ENCODE results near the gene UTP14C. TPM values are rescaled to one million over a fixed set of nuclear protein-coding genes. Genes with fewer than 3 reads are reported as not detected.
"Not testable (repeated sequence)": the region's sequence is repeated elsewhere in the genome, so short reads cannot be mapped to it uniquely, and the experiment has no call there.

Gene UTP14C
- total RNA-seq, 1 experiment from 2014 or later: 14.6 TPM

GRCh38 chr13:51977625-51978024 lies 46.9 kb upstream of the UTP14C start:
- Mint-ChIP-seq H3K36me3 (ENCODE audit: insufficient read depth, unreplicated experiment) (no peaks in the 10 kb centered on the region), H3K27me3 (ENCODE audit: insufficient read depth, unreplicated experiment) (no peaks in the 10 kb centered on the region), H3K4me3 (ENCODE audit: unreplicated experiment) (no peak overlapping the region), H3K27ac (ENCODE audit: low read depth, unreplicated experiment) (no peak overlapping the region), H3K9me3 (ENCODE audit: unreplicated experiment) (no peaks in the 10 kb centered on the region), H3K4me1 (ENCODE audit: insufficient read depth, unreplicated experiment) (no peaks in the 10 kb centered on the region)
- intact Hi-C loops (cut with micrococcal nuclease): no loop called here
- BruUV-seq (replicated peaks): no TSS peak
- ChIA-PET CTCF (interaction anchor here (0.9 to 1.8 kb wide), 3 partner anchors 24 to 92 kb away, joined by 3 to 7 read pairs (median 5); no protein-coding TSS in a partner anchor), POLR2A (interaction anchor here (0.8 kb wide), 1 partner anchor 135 kb away, joined by 3 read pairs; no protein-coding TSS in a partner anchor)
- no peak for TF ChIP-seq CTCF (IDR thresholded peaks at IDR 0.05; ENCODE audit: unreplicated experiment)
- DNase-seq (ENCODE audit: unreplicated experiment): no peak

DNA sequence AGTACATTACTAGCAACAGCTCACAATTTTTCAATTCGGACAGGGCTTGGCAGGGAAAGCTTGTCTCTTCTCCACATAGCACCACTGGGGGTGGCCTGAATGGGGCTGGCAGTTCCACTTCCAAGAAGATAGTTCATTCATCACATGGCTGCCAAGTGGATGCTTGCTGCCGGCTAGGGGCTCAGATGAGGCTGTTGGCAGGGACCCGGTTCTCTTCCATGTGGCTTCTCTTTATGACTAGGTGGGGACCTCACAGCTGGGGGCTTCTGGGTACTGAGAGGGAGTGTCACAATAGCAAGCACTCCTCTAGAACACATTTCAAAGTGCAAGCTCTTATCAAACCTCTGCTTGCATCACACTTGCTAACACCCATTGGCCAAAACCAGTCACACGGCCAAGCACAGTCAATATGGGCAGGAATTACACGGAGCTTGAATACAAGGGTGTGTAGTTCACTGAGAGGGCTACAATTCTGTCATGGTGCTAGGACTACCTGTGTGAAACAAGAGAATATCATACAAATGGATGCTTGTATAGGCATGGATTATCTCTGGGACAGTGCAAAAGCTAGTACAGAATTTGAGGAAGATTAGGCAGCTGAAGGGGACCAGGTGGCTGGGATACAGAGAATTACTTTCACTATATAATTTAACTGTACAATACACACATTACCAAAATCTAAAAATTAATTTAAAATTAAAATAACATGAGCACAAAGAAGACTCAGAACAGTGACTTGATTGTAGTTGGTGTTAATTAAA lies 45.5 kb upstream of the UTP14C start:
- POLR2A ChIA-PET: no interaction called here
- Mint-ChIP-seq H3K36me3 (ENCODE audit: insufficient read depth, unreplicated experiment) (no peaks in the 10 kb centered on the region), H3K9me3 (ENCODE audit: unreplicated experiment) (peaks cover 2% of the 10 kb centered on the region), H3K4me1 (ENCODE audit: insufficient read depth, unreplicated experiment) (no peaks in the 10 kb centered on the region), H3K27ac (ENCODE audit: low read depth, unreplicated experiment) (no peak overlapping the region), H3K4me3 (ENCODE audit: unreplicated experiment) (no peak overlapping the region), H3K27me3 (ENCODE audit: insufficient read depth, unreplicated experiment) (peaks cover 4% of the 10 kb centered on the region)
- no TSS peak for BruUV-seq (replicated peaks)
- CTCF ChIA-PET: interaction anchor here (1.0 to 1.2 kb wide), 2 partner anchors 22 to 24 kb away, joined by 3 to 6 read pairs; no protein-coding TSS in a partner anchor
- TF ChIP-seq CTCF (IDR thresholded peaks at IDR 0.05; ENCODE audit: unreplicated experiment): no peak
- intact Hi-C loops (cut with micrococcal nuclease): no loop called here
- DNase-seq (ENCODE audit: unreplicated experiment): no peak

GRCh38 chr13:51980908-51981307 lies 43.6 kb upstream of the UTP14C start:
- intact Hi-C loops (cut with micrococcal nuclease): no loop called here
- ChIA-PET POLR2A (interaction anchor here (0.7 kb wide), 1 partner anchor 32 kb away, joined by 3 read pairs; no protein-coding TSS in a partner anchor), CTCF (interaction anchor here (0.6 kb wide), 2 partner anchors 9 to 122 kb away, joined by 3 read pairs; no protein-coding TSS in a partner anchor)
- peaks cover 18% of the 10 kb centered on the region for H3K27me3 Mint-ChIP-seq (ENCODE audit: insufficient read depth, unreplicated experiment)
- H3K4me3 Mint-ChIP-seq (ENCODE audit: unreplicated experiment): no peak overlapping the region
- no peak for TF ChIP-seq CTCF (IDR thresholded peaks at IDR 0.05; ENCODE audit: unreplicated experiment)
- no peaks in the 10 kb centered on the region for H3K36me3 Mint-ChIP-seq (ENCODE audit: insufficient read depth, unreplicated experiment)
- BruUV-seq (replicated peaks): no TSS peak
- H3K27ac Mint-ChIP-seq (ENCODE audit: low read depth, unreplicated experiment): no peak overlapping the region
- peaks cover 7% of the 10 kb centered on the region for H3K9me3 Mint-ChIP-seq (ENCODE audit: unreplicated experiment)
- no peaks in the 10 kb centered on the region for H3K4me1 Mint-ChIP-seq (ENCODE audit: insufficient read depth, unreplicated experiment)
- DNase-seq (ENCODE audit: unreplicated experiment): no peak

DNA sequence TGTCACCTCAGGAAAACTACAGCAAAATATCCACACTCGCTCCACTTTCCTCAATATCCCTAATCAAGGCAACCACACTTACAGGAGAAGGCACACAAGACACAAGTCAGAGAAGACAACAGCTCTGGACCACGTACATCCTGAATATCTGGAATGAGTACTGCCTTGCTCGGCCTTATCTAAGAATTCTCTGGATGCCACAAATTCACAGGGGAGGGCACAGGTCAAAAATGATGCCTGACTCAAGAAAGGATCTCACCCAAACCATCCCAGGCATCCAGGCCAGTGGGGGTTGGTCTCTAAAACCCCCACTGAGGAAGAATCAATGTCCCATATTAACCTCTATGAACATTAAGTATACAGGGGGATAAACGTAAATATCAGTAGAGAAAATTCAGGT lies 43.1 kb upstream of the UTP14C start:
- Mint-ChIP-seq H3K4me1 (ENCODE audit: insufficient read depth, unreplicated experiment) (no peaks in the 10 kb centered on the region), H3K4me3 (ENCODE audit: unreplicated experiment) (no peak overlapping the region), H3K27ac (ENCODE audit: low read depth, unreplicated experiment) (no peak overlapping the region), H3K9me3 (ENCODE audit: unreplicated experiment) (peaks cover 7% of the 10 kb centered on the region), H3K27me3 (ENCODE audit: insufficient read depth, unreplicated experiment) (peaks cover 22% of the 10 kb centered on the region), H3K36me3 (ENCODE audit: insufficient read depth, unreplicated experiment) (no peaks in the 10 kb centered on the region)
- ChIA-PET POLR2A (interaction anchor here (0.7 kb wide), 1 partner anchor 31 kb away, joined by 3 read pairs; no protein-coding TSS in a partner anchor), CTCF (interaction anchor here (0.6 kb wide), 1 partner anchor 123 kb away, joined by 3 read pairs; no protein-coding TSS in a partner anchor)
- no peak for DNase-seq (ENCODE audit: unreplicated experiment)
- no peak for TF ChIP-seq CTCF (IDR thresholded peaks at IDR 0.05; ENCODE audit: unreplicated experiment)
- BruUV-seq (replicated peaks): no TSS peak
- intact Hi-C loops (cut with micrococcal nuclease): no loop called here

- H3K27ac Mint-ChIP-seq (ENCODE audit: low read depth, unreplicated experiment); POLR2A ChIA-PET; H3K36me3 Mint-ChIP-seq (ENCODE audit: insufficient read depth, unreplicated experiment); H3K4me1 Mint-ChIP-seq (ENCODE audit: insufficient read depth, unreplicated experiment); BruUV-seq (replicated peaks); H3K4me3 Mint-ChIP-seq (ENCODE audit: unreplicated experiment); DNase-seq (ENCODE audit: unreplicated experiment); H3K9me3 Mint-ChIP-seq (ENCODE audit: unreplicated experiment); intact Hi-C loops (cut with micrococcal nuclease): not testable (repeated sequence)
- CTCF ChIA-PET: interaction anchor here (0.6 kb wide), 1 partner anchor 143 kb away, joined by 3 read pairs; no protein-coding TSS in a partner anchor
- peaks cover 25% of the 10 kb centered on the region for H3K27me3 Mint-ChIP-seq (ENCODE audit: insufficient read depth, unreplicated experiment)
Measured at GRCh38 chr13:51983292-51983691, 41.2 kb upstream of the UTP14C start.

DNA sequence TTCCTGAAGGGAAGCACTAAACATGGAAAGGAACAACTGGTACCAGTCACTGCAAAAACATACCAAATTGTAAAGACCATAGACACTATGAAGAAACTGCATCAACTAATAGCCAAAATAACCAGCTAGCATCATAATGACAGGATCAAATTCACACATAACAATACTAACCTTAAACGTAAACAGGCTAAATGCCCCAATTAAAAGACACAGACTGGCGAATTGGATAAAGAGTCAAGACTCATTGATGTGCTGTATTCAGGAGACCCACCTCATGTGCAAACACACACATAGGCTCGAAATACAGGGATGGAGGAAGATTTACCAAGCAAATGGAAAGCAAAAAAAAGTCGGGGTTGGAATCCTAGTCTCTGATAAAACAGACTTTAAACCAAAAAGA lies 39.6 kb upstream of the UTP14C start:
- CTCF ChIA-PET: interaction anchor here (0.7 kb wide), 1 partner anchor 18 kb away, joined by 3 read pairs; no protein-coding TSS in a partner anchor
- H3K36me3 Mint-ChIP-seq (ENCODE audit: insufficient read depth, unreplicated experiment); intact Hi-C loops (cut with micrococcal nuclease); H3K4me1 Mint-ChIP-seq (ENCODE audit: insufficient read depth, unreplicated experiment); BruUV-seq (replicated peaks); H3K4me3 Mint-ChIP-seq (ENCODE audit: unreplicated experiment); H3K27ac Mint-ChIP-seq (ENCODE audit: low read depth, unreplicated experiment); H3K9me3 Mint-ChIP-seq (ENCODE audit: unreplicated experiment); DNase-seq (ENCODE audit: unreplicated experiment): not testable (repeated sequence)
- POLR2A ChIA-PET: interaction anchor here (0.7 kb wide), 1 partner anchor 339 kb away, joined by 3 read pairs; no protein-coding TSS in a partner anchor
- H3K27me3 Mint-ChIP-seq (ENCODE audit: insufficient read depth, unreplicated experiment): peaks cover 25% of the 10 kb centered on the region
